ENCODE results near the gene PLP1. TPM values are rescaled to one million over a fixed set of nuclear protein-coding genes. Genes with fewer than 3 reads are reported as not detected.

Gene PLP1
- total RNA-seq, 4 donors from 2014 or later, result 0.19 to 6.2 (median 3.1) TPM

- Histone ChIP-seq H3K9me3 (no peaks in the 10 kb centered on the region), H3K4me1 (peaks cover 0 to 11% (median 0%) of the 10 kb centered on the region in 3 donors), H3K4me3 (no peak overlapping the region), H3K27ac (peak overlapping the region in 3 of 4 donors; percentile 10 to 49 (median 39)), H3K36me3 (no peaks in the 10 kb centered on the region), H3K27me3 (peaks cover 0 to 4% (median 0%) of the 10 kb centered on the region in 4 donors)
- no peak for TF ChIP-seq POLR2A (IDR thresholded peaks at IDR 0.05)
- DNase-seq, result no peak
- 37 to 50% methylated on average over 8 of the region's 8 CpGs for WGBS, 2 donors
- intact Hi-C loops (cut with DNase I), result no loop called here
These were observed 45.7 kb upstream of the PLP1 start for GRCh38 chrX:103730796-103731493.

GRCh38 chrX:103733017-103733416 lies 43.6 kb upstream of the PLP1 start:
- Histone ChIP-seq H3K4me3 (no peak overlapping the region), H3K9me3 (no peaks in the 10 kb centered on the region), H3K27ac (no peak overlapping the region), H3K36me3 (no peaks in the 10 kb centered on the region), H3K27me3 (no peaks in the 10 kb centered on the region), H3K4me1 (peaks cover 0 to 11% (median 0%) of the 10 kb centered on the region in 3 donors)
- 88 to 100% methylated on average over 1 of the region's 1 CpG for WGBS, 2 donors
- no peak for DNase-seq
- TF ChIP-seq POLR2A (IDR thresholded peaks at IDR 0.05), result no peak
- no peak for TF ChIP-seq CTCF (IDR thresholded peaks at IDR 0.05)
- intact Hi-C loops (cut with DNase I), result no loop called here

- Histone ChIP-seq H3K4me1 (peaks cover 0 to 11% (median 0%) of the 10 kb centered on the region in 3 donors), H3K4me3 (no peak overlapping the region), H3K27me3 (no peaks in the 10 kb centered on the region), H3K27ac (no peak overlapping the region), H3K36me3 (no peaks in the 10 kb centered on the region), H3K9me3 (no peaks in the 10 kb centered on the region)
- DNase-seq, result no peak
- 43 to 44% methylated on average over 3 to 4 of the region's 4 CpGs for WGBS, 2 donors
- TF ChIP-seq CTCF (IDR thresholded peaks at IDR 0.05), result no peak
- no peak for TF ChIP-seq POLR2A (IDR thresholded peaks at IDR 0.05)
- intact Hi-C loops (cut with DNase I), result no loop called here
These were observed 42.4 kb upstream of the PLP1 start for GRCh38 chrX:103734125-103734760.

GRCh38 chrX:103737696-103738095 lies 38.9 kb upstream of the PLP1 start:
- no peak for DNase-seq
- no peaks in the 10 kb centered on the region for H3K4me1 ChIP-seq
- H3K9me3 ChIP-seq, result no peaks in the 10 kb centered on the region
- intact Hi-C loops (cut with DNase I), result no loop called here
- no peaks in the 10 kb centered on the region for H3K36me3 ChIP-seq
- TF ChIP-seq POLR2A (IDR thresholded peaks at IDR 0.05), result no peak
- no peak for TF ChIP-seq CTCF (IDR thresholded peaks at IDR 0.05)
- no peaks in the 10 kb centered on the region for H3K27me3 ChIP-seq
- no peak overlapping the region for H3K4me3 ChIP-seq
- H3K27ac ChIP-seq, result no peak overlapping the region

GRCh38 chrX:103739421-103739820 lies 37.2 kb upstream of the PLP1 start:
- H3K9me3 ChIP-seq, result no peaks in the 10 kb centered on the region
- H3K27ac ChIP-seq, result no peak overlapping the region
- intact Hi-C loops (cut with DNase I), result no loop called here
- no peaks in the 10 kb centered on the region for H3K4me1 ChIP-seq
- TF ChIP-seq POLR2A (IDR thresholded peaks at IDR 0.05), result no peak
- TF ChIP-seq CTCF (IDR thresholded peaks at IDR 0.05), result no peak
- no peak for DNase-seq
- no peak overlapping the region for H3K4me3 ChIP-seq
- no peaks in the 10 kb centered on the region for H3K27me3 ChIP-seq
- WGBS, 2 donors, result 73 to 89% methylated on average over 1 of the region's 1 CpG
- no peaks in the 10 kb centered on the region for H3K36me3 ChIP-seq

Measured in esophagus squamous epithelium (tissue), 5 donors.